CD4-positive, alpha-beta memory T cell (primary cell): ENCODE results near the gene CORO2B. TPM values are rescaled to one million over a fixed set of nuclear protein-coding genes. Genes with fewer than 3 reads are reported as not detected.

Experiments
- CTCF ChIA-PET: fragments of 350-600 bp; sonication (Branson Sonifier 250); formaldehyde crosslinking; loops from one replicate; lab custom pipeline; 2021; ENCODE audit warnings: inconsistent platforms; ENCODE audit not compliant: partially characterized antibody; lab: Charles Lee
- POLR2A ChIA-PET: fragments of 350-600 bp; sonication (Branson Sonifier 250); formaldehyde crosslinking; loops from one replicate; lab custom pipeline; 2021; ENCODE audit not compliant: partially characterized antibody; lab: Charles Lee
- DNase-seq, 5 donors: peaks; one replicate each; pipeline versions ENCODE4 v3.0.0 to v3.0.0-alpha.2; 2020 to 2022; ENCODE audit warnings: mixed read lengths in 1 of 5
- H3K27ac ChIP-seq: one replicate; pipeline ENCODE4 v1.7.0; 2013; ENCODE audit warnings: low read depth, low read length
- H3K27me3 ChIP-seq: 2 replicates; pipeline ENCODE4 v1.7.0; 2013; ENCODE audit warnings: mild to moderate bottlenecking, low read length, moderate library complexity; ENCODE audit not compliant: insufficient read depth
- H3K36me3 ChIP-seq: 2 replicates; pipeline ENCODE4 v1.7.0; 2013; ENCODE audit warnings: mild to moderate bottlenecking, low read length, moderate library complexity; ENCODE audit not compliant: insufficient read depth
- H3K4me1 ChIP-seq: 2 replicates; pipeline ENCODE4 v1.7.0; 2013; ENCODE audit warnings: mild to moderate bottlenecking, low read length, moderate library complexity; ENCODE audit not compliant: insufficient read depth
- H3K4me3 ChIP-seq, 2 donors: one replicate each; pipeline ENCODE4 v1.7.0; 2013; ENCODE audit warnings: low read length in 2 of 2, mild to moderate bottlenecking in 1 of 2
- H3K9me3 ChIP-seq, 2 donors: one replicate each; pipeline ENCODE4 v1.7.0; 2013; ENCODE audit warnings: low read length in 2 of 2, control low read depth in 1 of 2; ENCODE audit not compliant: control insufficient read depth in 1 of 2
- H3K27ac Mint-ChIP-seq, 7 donors: one replicate each; pipeline ENCODE4 v1.8.0; 2020 to 2021; ENCODE audit warnings: mixed read lengths in 7 of 7, mild to moderate bottlenecking in 6 of 7, inconsistent platforms in 3 of 7, moderate library complexity in 3 of 7
- H3K27me3 Mint-ChIP-seq, 2 donors: one replicate each; pipeline ENCODE4 v1.8.0; 2020 to 2021; ENCODE audit warnings: mixed read lengths in 2 of 2
- H3K36me3 Mint-ChIP-seq, 2 donors: one replicate each; pipeline ENCODE4 v1.8.0; 2020 to 2021; ENCODE audit warnings: mixed read lengths in 2 of 2, inconsistent platforms in 1 of 2, mild to moderate bottlenecking in 1 of 2
- H3K4me1 Mint-ChIP-seq, 4 donors: one replicate each; pipeline ENCODE4 v1.8.0; 2020 to 2021; ENCODE audit warnings: mixed read lengths in 4 of 4, mild to moderate bottlenecking in 1 of 4
- H3K4me3 Mint-ChIP-seq, 8 donors: one replicate each; pipeline ENCODE4 v1.8.0; 2020 to 2021; ENCODE audit warnings: mixed read lengths in 8 of 8, mild to moderate bottlenecking in 7 of 8, moderate library complexity in 6 of 8, inconsistent platforms in 3 of 8
- H3K9me3 Mint-ChIP-seq, 8 donors: one replicate each; pipeline ENCODE4 v1.8.0; 2020 to 2021; ENCODE audit warnings: mixed read lengths in 8 of 8, mild to moderate bottlenecking in 5 of 8, inconsistent platforms in 3 of 8, moderate library complexity in 1 of 8
- intact Hi-C: fragments of 100-400 bp; cut with micrococcal nuclease; formaldehyde crosslinking; loops from one replicate; pipeline ENCODE4 v1.15.1; 2023
- polyA plus RNA-seq, 2 donors: library from polyadenylated mRNA; unstranded; fragments of 300-500 nt; fragmentation: Illumina TruSeq; gene quantifications; one replicate each; pipeline ENCODE4 v1.2.3, GENCODE V29; 2021
- total RNA-seq, 2 experiments: library from RNA; stranded (reverse); gene quantifications; one replicate each; pipeline ENCODE4 v1.2.3, GENCODE V29; 2021

CORO2B gene
- total and polyA plus RNA-seq, 4 experiments from 2014 or later: not detected

DNA sequence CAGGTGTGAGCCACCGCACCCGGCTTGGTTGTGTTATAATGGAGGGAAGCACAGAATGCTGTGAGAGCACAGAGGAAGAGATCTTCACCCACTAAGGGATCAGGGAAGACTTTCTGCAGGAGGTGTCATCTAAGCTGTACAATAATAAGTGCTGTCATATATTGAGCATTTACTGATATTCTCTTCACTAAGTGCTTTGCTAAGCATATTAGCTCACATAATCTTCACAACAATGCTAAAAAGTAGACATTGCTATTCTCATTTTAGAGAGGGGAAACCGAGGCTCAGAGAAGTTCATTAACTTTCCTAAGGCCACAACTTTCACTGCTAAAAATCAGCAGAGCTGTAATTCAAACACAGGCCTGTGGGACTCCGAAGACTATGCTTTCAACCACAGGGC, 115.3 kb downstream of the CORO2B start:
- CTCF ChIA-PET: interaction anchor here (1.4 kb wide), 1 partner anchor 20 kb away, joined by 4 read pairs; no protein-coding TSS in a partner anchor
- no peak overlapping the region for H3K27ac Mint-ChIP-seq
- no peaks in the 10 kb centered on the region for H3K9me3 ChIP-seq

DNA sequence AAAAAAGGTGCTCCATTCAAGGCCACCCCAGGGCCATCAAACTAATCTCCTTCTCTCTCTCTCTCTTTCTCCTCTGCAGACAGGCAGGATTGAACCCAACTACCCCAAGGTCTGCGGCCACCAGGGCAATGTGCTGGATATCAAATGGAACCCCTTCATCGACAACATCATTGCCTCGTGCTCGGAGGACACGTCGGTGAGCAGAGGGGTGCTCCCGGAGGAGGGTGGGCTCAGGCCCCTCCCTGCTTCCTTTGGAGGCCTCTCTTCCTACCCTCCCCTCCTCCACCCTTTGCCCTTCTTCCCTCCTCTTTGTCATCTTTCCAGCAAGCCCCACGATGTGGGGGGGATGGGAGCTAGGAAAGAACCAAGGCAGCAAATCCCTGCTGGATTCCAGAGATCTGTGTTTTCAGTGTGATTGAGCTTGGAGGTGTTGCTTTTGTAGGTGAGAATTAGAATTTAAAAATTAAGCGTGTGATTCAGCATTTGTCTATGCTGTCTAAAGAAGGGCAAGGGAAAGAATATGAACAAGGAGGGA, 116.3 kb downstream of the CORO2B start:
- Mint-ChIP-seq H3K4me1 (peaks cover 5 to 9% (median 7%) of the 10 kb centered on the region in 4 donors), H3K27me3 (peaks cover 3 to 4% of the 10 kb centered on the region in 2 donors), H3K36me3 (no peaks in the 10 kb centered on the region), H3K27ac (peak overlapping the region in 1 of 7 donors; percentile 32), H3K4me3 (no peak overlapping the region), H3K9me3 (peaks cover 0 to 2% (median 0%) of the 10 kb centered on the region in 8 donors)
- POLR2A ChIA-PET: no interaction called here
- Histone ChIP-seq H3K9me3 (no peaks in the 10 kb centered on the region), H3K36me3 (no peaks in the 10 kb centered on the region), H3K27ac (no peak overlapping the region), H3K4me3 (no peak overlapping the region), H3K27me3 (no peaks in the 10 kb centered on the region), H3K4me1 (peaks cover 10% of the 10 kb centered on the region)
- no peak for DNase-seq
- CTCF ChIA-PET: interaction anchor here (1.4 kb wide), 1 partner anchor 21 kb away, joined by 4 read pairs; no protein-coding TSS in a partner anchor
- intact Hi-C loops: no loop called here

More for the DNA sequence above, 115.3 kb downstream of the CORO2B start:
- Mint-ChIP-seq H3K9me3 (peaks cover 0 to 2% (median 0%) of the 10 kb centered on the region in 8 donors), H3K27me3 (peaks cover 3 to 4% of the 10 kb centered on the region in 2 donors), H3K4me3 (no peak overlapping the region), H3K36me3 (no peaks in the 10 kb centered on the region), H3K4me1 (peaks cover 5 to 9% (median 7%) of the 10 kb centered on the region in 4 donors)
- no peaks in the 10 kb centered on the region for H3K36me3 ChIP-seq
- no peak overlapping the region for H3K4me3 ChIP-seq
- H3K27me3 ChIP-seq: no peaks in the 10 kb centered on the region
- intact Hi-C loops: no loop called here
- POLR2A ChIA-PET: no interaction called here
- H3K4me1 ChIP-seq: peaks cover 10% of the 10 kb centered on the region
- H3K27ac ChIP-seq: no peak overlapping the region
- DNase-seq: no peak

DNA sequence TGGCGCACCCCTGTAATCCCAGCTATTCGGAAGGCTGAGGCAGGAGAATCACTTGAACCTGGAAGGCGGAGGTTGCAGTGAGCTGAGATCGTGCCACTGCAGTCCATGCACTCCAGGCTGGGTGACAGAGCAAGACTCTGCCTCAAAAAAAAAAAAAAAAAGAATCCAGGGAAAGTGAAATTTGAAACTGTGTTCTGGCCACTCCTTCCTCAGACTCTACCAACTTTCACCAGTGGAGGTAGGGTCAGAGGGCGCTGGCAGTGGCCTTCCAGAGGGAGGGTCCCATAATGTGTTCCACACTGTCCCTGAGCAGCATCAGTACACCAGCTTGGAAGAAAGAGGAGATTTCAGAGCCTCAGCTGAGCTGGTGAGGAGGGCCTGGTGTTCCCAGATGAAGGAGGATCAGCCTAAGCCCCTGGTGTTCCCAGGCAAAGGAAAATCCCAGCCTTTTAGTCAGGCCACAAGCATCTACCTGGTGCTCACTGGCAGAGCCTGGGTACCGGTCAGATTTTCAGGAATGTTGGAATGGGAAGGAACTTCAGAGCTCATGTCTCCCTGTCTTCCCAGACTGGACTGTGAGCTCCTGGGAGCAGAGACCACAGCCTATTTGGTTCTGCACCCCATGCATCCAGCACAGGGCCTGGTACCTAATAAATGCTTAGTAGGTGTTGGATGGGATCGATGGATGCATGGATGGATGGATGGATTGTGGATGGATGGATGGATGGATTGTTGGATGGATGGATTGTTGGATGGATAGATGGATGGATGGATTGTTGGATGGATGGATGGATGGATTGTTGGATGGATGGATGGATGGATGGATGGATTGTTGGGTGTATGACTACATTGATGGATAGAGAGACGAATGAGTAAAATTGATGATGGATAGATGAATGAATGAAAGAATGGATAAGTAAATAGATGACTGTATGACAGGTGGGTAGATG, 117.9 kb downstream of the CORO2B start:
- no peaks in the 10 kb centered on the region for H3K27me3 ChIP-seq
- H3K36me3 ChIP-seq: no peaks in the 10 kb centered on the region
- H3K4me1 ChIP-seq: peaks cover 10% of the 10 kb centered on the region
- no peak overlapping the region for H3K4me3 ChIP-seq
- intact Hi-C loops: no loop called here
- H3K4me1 Mint-ChIP-seq: peaks cover 5 to 9% (median 7%) of the 10 kb centered on the region in 4 donors
- no peak overlapping the region for H3K27ac ChIP-seq
- H3K27ac Mint-ChIP-seq: no peak overlapping the region
- peaks cover 0 to 2% (median 0%) of the 10 kb centered on the region in 8 donors for H3K9me3 Mint-ChIP-seq
- no peaks in the 10 kb centered on the region for H3K36me3 Mint-ChIP-seq
- peaks cover 3 to 4% of the 10 kb centered on the region in 2 donors for H3K27me3 Mint-ChIP-seq
- CTCF ChIA-PET: interaction anchor here (0.8 to 1.4 kb wide), 2 partner anchors 22 to 23 kb away, joined by 3 read pairs; no protein-coding TSS in a partner anchor
- H3K4me3 Mint-ChIP-seq: no peak overlapping the region
- no peak for DNase-seq
- no peaks in the 10 kb centered on the region for H3K9me3 ChIP-seq
- POLR2A ChIA-PET: no interaction called here

DNA sequence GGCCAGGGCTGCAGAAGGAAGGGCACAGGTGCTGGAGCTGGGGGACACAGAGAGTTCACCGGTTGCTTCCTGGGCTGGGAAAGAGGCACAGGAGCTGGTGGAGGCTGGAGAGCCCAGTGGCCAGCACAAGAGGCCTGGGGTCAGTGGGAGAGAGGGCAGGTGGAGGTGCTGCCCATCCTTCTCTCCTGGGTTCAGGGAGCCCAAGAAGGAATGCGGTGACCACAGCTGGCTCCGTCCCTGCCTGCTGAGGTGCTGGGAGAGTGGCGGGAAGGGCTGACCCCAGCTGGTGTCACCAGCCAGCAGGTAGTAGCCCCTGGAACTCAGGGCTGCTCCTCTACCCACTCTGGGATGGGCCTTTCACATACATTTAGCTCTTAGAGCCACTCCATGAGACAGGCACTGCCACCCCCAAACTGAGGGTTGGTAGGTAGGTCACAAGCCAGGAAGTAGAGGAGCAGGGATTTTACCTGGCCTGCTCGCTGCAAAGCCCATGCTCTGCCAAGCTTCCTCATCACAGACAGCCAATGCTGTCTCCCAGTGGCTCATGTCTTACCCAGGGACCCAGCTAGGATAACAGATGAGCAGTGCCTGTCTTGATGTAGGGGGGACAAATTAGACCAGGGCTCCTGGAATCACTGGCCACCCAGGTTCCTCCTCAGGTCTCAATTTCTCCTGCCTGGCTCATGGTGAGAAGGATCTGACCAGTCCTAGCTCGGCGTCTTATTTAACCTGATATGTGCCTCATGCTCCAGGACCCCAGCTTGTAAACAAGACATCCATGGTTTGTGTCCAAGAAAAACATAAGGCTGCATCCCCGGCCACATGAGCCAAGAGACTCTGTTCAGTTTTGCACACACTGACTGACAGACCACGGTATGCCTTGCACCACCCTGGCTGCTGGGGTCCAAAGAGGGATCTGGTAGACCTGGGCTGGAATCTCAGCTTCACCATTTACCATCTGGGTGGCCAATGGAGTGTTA, 119.2 kb downstream of the CORO2B start:
- DNase-seq: no peak
- Histone ChIP-seq H3K36me3 (no peaks in the 10 kb centered on the region), H3K4me1 (peaks cover 6% of the 10 kb centered on the region), H3K27me3 (no peaks in the 10 kb centered on the region), H3K9me3 (no peaks in the 10 kb centered on the region), H3K27ac (no peak overlapping the region), H3K4me3 (no peak overlapping the region)
- H3K27me3 Mint-ChIP-seq: peaks cover 3% of the 10 kb centered on the region in 2 donors
- no peak overlapping the region for H3K27ac Mint-ChIP-seq
- no peak overlapping the region for H3K4me3 Mint-ChIP-seq
- CTCF ChIA-PET: interaction anchor here (0.8 kb wide), 1 partner anchor 24 kb away, joined by 3 read pairs; no protein-coding TSS in a partner anchor
- H3K36me3 Mint-ChIP-seq: no peaks in the 10 kb centered on the region
- H3K9me3 Mint-ChIP-seq: peaks cover 0 to 2% (median 0%) of the 10 kb centered on the region in 8 donors
- intact Hi-C loops: no loop called here
- POLR2A ChIA-PET: no interaction called here
- H3K4me1 Mint-ChIP-seq: peaks cover 3 to 6% (median 4%) of the 10 kb centered on the region in 4 donors

DNA sequence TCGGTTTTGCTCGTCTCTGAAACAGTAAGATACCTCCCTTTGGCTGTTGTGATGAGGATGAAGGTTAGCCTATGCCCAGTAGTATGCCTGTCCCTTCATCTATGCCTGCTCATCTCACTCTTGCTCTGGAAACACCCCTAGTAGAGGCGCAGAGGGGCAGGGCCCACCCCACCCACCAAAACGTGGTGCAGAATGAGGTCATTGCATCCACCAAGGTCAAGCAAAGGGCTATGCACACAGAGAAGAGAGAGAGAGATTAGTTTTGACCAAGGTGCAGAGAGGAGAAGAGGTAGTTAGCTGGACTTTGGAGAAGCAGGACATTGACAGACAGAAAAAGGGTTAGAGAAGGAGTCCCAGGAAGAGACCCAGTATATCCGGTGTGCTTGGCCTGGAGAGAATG, 119.9 kb downstream of the CORO2B start:
- H3K36me3 ChIP-seq: no peaks in the 10 kb centered on the region
- H3K4me1 ChIP-seq: no peaks in the 10 kb centered on the region
- H3K27me3 ChIP-seq: no peaks in the 10 kb centered on the region
- DNase-seq: no peak
- Mint-ChIP-seq H3K9me3 (peaks cover 0 to 2% (median 0%) of the 10 kb centered on the region in 8 donors), H3K4me3 (no peak overlapping the region), H3K36me3 (no peaks in the 10 kb centered on the region), H3K27ac (no peak overlapping the region), H3K27me3 (peaks cover 3 to 6% of the 10 kb centered on the region in 2 donors), H3K4me1 (no peaks in the 10 kb centered on the region)
- H3K9me3 ChIP-seq: no peaks in the 10 kb centered on the region
- CTCF ChIA-PET: no interaction called here
- intact Hi-C loops: no loop called here
- H3K4me3 ChIP-seq: no peak overlapping the region
- POLR2A ChIA-PET: no interaction called here
- H3K27ac ChIP-seq: no peak overlapping the region

DNA sequence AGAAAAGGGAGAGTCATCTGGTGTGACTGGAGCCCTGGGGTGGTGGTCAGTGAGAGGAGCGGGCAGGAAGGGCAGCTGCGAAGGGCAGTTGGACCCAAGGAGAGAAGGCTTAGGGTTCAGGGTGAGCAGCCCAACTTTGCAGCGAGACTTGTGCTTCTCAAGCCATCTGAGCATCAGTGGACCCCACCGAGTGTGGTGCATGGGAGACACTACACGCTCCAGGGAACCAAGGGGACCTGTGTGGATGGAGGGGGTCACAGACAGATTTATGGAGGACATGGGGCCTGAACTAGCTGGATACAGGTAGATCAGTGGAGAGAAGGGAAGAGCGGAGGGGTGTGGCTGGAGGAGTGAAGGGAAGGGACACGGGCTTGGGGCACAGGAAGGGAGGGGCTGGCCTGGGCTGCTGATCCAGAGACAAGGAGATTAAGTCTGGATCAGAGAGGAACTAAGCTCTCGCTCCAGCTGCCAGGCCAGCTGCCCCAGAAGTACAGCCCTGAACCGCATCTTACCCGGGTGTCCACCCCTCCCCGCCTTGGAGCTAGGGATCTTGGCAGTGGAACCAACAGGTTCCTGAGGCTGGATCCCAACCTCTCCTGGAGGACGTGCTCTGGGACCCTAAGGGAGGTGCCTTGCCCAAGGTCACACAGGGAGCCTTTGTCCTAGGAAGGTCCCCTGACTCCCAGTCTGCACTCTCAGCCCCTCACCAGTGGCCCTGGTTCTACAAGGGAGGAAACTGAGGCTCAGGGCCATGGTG, 120.5 kb downstream of the CORO2B start:
- H3K4me3 ChIP-seq: no peak overlapping the region
- Mint-ChIP-seq H3K36me3 (no peaks in the 10 kb centered on the region), H3K9me3 (peaks cover 0 to 2% (median 0%) of the 10 kb centered on the region in 8 donors), H3K4me3 (no peak overlapping the region), H3K27ac (no peak overlapping the region), H3K4me1 (no peaks in the 10 kb centered on the region), H3K27me3 (peaks cover 3 to 6% of the 10 kb centered on the region in 2 donors)
- H3K9me3 ChIP-seq: no peaks in the 10 kb centered on the region
- no peak for DNase-seq
- intact Hi-C loops: no loop called here
- H3K27ac ChIP-seq: no peak overlapping the region
- CTCF ChIA-PET: interaction anchor here (1.1 kb wide), 1 partner anchor 26 kb away, joined by 3 read pairs; no protein-coding TSS in a partner anchor
- no peaks in the 10 kb centered on the region for H3K27me3 ChIP-seq
- POLR2A ChIA-PET: no interaction called here
- H3K36me3 ChIP-seq: no peaks in the 10 kb centered on the region
- H3K4me1 ChIP-seq: no peaks in the 10 kb centered on the region
